MCF 10A (cell line): ENCODE measurements around the gene EXOC4. TPM values are rescaled to one million over a fixed set of nuclear protein-coding genes. Genes with fewer than 3 reads are reported as not detected.

Experiments used
- BruUV-seq: library from RNA; stranded (reverse); fragments of 400-500 nt; replicated peaks from 2 replicates; lab custom pipeline; 2021; lab: Mats Ljungman, UMichigan
- CTCF ChIA-PET: fragments of 300-600 bp; sonication (Branson Sonifier 250); formaldehyde crosslinking; extraction: SDS; loops from one replicate; lab custom pipeline; 2021; ENCODE audit warnings: antibody characterized with exemption, inconsistent platforms; lab: Yijun Ruan, JAX
- POLR2A ChIA-PET: fragments of 300-600, 350-650 bp; sonication (Branson Sonifier 250); formaldehyde crosslinking; extraction: SDS; loops from one replicate; lab custom pipeline; 2020; ENCODE audit warnings: antibody characterized with exemption, inconsistent platforms; lab: Yijun Ruan, JAX
- DNase-seq: peaks from one replicate; pipeline ENCODE4 v3.0.0-alpha.2; 2018; ENCODE audit not compliant: unreplicated experiment
- H3K27ac Mint-ChIP-seq: one replicate; pipeline ENCODE4 v1.8.0; 2022; ENCODE audit warnings: mild to moderate bottlenecking, low read depth, mixed read lengths; ENCODE audit not compliant: unreplicated experiment
- H3K27me3 Mint-ChIP-seq: one replicate; pipeline ENCODE4 v1.8.0; 2022; ENCODE audit warnings: mixed read lengths; ENCODE audit not compliant: insufficient read depth, unreplicated experiment
- H3K36me3 Mint-ChIP-seq: one replicate; pipeline ENCODE4 v1.8.0; 2022; ENCODE audit warnings: mild to moderate bottlenecking, moderate library complexity, mixed read lengths; ENCODE audit not compliant: insufficient read depth, unreplicated experiment
- H3K4me1 Mint-ChIP-seq: one replicate; pipeline ENCODE4 v1.8.0; 2022; ENCODE audit warnings: mixed read lengths; ENCODE audit not compliant: insufficient read depth, unreplicated experiment
- H3K4me3 Mint-ChIP-seq: one replicate; pipeline ENCODE4 v1.8.0; 2022; ENCODE audit warnings: mild to moderate bottlenecking, moderate library complexity, mixed read lengths; ENCODE audit not compliant: unreplicated experiment
- H3K9me3 Mint-ChIP-seq: one replicate; pipeline ENCODE4 v1.8.0; 2022; ENCODE audit warnings: mixed read lengths; ENCODE audit not compliant: unreplicated experiment
- intact Hi-C: fragments of 100-400 bp; cut with micrococcal nuclease; formaldehyde crosslinking; loops from 2 replicates; pipeline ENCODE4 v1.14.1; 2022
- total RNA-seq: library from RNA; stranded (reverse); gene quantifications from 2 replicates; pipeline ENCODE4 v1.2.3, GENCODE V29; 2022
- TF ChIP-seq, protein P1 (sequence below): fragments of 200-600 bp; IDR thresholded peaks from one replicate; pipeline ENCODE4 v1.8.0; 2022; ENCODE audit warnings: antibody characterized with exemption, mild to moderate bottlenecking; ENCODE audit not compliant: unreplicated experiment

Gene EXOC4
- total RNA-seq, 1 experiment from 2014 or later = 105 TPM

DNA sequence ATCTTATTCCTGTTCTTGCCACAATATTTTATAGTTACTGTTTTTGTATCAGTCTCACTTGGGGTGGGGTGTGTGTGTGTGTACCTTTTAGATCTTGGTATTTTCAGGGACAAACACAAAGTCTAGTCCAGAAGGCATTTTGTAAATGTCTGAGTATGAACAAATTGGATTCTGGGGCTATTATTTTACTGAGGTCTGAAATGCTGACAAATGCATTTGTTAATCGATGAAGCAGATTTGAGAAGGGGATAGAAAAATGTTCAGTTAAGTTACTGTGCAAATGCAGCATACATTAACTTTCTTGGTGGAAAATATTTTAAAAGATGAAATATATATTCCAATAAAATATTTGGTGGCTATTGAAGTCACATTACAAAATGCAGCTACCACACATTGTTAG, 267.4 kb downstream of the EXOC4 start:
- DNase-seq = no peak
- Mint-ChIP-seq H3K4me1 (no peaks in the 10 kb centered on the region), H3K27ac (no peak overlapping the region), H3K27me3 (no peaks in the 10 kb centered on the region), H3K4me3 (no peak overlapping the region), H3K36me3 (peaks cover 12% of the 10 kb centered on the region), H3K9me3 (peaks cover 6% of the 10 kb centered on the region)
- intact Hi-C loops = no loop called here
- CTCF ChIA-PET = no interaction called here
- TF ChIP-seq, protein P1, sequence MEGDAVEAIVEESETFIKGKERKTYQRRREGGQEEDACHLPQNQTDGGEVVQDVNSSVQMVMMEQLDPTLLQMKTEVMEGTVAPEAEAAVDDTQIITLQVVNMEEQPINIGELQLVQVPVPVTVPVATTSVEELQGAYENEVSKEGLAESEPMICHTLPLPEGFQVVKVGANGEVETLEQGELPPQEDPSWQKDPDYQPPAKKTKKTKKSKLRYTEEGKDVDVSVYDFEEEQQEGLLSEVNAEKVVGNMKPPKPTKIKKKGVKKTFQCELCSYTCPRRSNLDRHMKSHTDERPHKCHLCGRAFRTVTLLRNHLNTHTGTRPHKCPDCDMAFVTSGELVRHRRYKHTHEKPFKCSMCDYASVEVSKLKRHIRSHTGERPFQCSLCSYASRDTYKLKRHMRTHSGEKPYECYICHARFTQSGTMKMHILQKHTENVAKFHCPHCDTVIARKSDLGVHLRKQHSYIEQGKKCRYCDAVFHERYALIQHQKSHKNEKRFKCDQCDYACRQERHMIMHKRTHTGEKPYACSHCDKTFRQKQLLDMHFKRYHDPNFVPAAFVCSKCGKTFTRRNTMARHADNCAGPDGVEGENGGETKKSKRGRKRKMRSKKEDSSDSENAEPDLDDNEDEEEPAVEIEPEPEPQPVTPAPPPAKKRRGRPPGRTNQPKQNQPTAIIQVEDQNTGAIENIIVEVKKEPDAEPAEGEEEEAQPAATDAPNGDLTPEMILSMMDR = no peak
- POLR2A ChIA-PET = no interaction called here
- no TSS peak for BruUV-seq

- ChIA-PET CTCF (no interaction called here), POLR2A (no interaction called here)
- TF ChIP-seq, protein P1 = no peak
- no peak for DNase-seq
- peaks cover 4% of the 10 kb centered on the region for H3K36me3 Mint-ChIP-seq
- no peaks in the 10 kb centered on the region for H3K27me3 Mint-ChIP-seq
- BruUV-seq = no TSS peak
- no peak overlapping the region for H3K4me3 Mint-ChIP-seq
- intact Hi-C loops = no loop called here
- no peaks in the 10 kb centered on the region for H3K4me1 Mint-ChIP-seq
- no peaks in the 10 kb centered on the region for H3K9me3 Mint-ChIP-seq
- H3K27ac Mint-ChIP-seq = no peak overlapping the region
Measured at GRCh38 chr7:133522501-133522900, 269.6 kb downstream of the EXOC4 start.

- Mint-ChIP-seq H3K9me3 (no peaks in the 10 kb centered on the region), H3K36me3 (no peaks in the 10 kb centered on the region), H3K4me1 (peaks cover 7% of the 10 kb centered on the region), H3K27ac (no peak overlapping the region), H3K4me3 (no peak overlapping the region), H3K27me3 (no peaks in the 10 kb centered on the region)
- TF ChIP-seq, protein P1 = no peak
- ChIA-PET CTCF (interaction anchor here (0.6 to 1.2 kb wide), 2 partner anchors 10 to 1627 kb away, joined by 3 read pairs; no protein-coding TSS in a partner anchor), POLR2A (no interaction called here)
- intact Hi-C loops = no loop called here
- BruUV-seq = no TSS peak
- no peak for DNase-seq
Measured at GRCh38 chr7:133528796-133529195, 275.9 kb downstream of the EXOC4 start.

GRCh38 chr7:133529861-133530260, 277.0 kb downstream of the EXOC4 start:
- TF ChIP-seq, protein P1 = no peak
- H3K4me1 Mint-ChIP-seq = peaks cover 7% of the 10 kb centered on the region
- intact Hi-C loops = loop anchor here (5.0 kb wide), 1 partner anchor 322 kb away; no protein-coding TSS in a partner anchor
- H3K36me3 Mint-ChIP-seq = no peaks in the 10 kb centered on the region
- H3K27me3 Mint-ChIP-seq = no peaks in the 10 kb centered on the region
- ChIA-PET CTCF (no interaction called here), POLR2A (no interaction called here)
- DNase-seq = no peak
- no peak overlapping the region for H3K27ac Mint-ChIP-seq
- BruUV-seq = no TSS peak
- H3K9me3 Mint-ChIP-seq = no peaks in the 10 kb centered on the region
- no peak overlapping the region for H3K4me3 Mint-ChIP-seq
